Measurements from ENCODE around the gene ZSCAN10. TPM values are rescaled to one million over a fixed set of nuclear protein-coding genes. Genes with fewer than 3 reads are reported as not detected.

The ZSCAN10 gene
- total RNA-seq, 2 experiments from 2014 or later: 0.11 to 0.30 TPM

- ChIA-PET CTCF (interaction anchor here (0.9 to 1.9 kb wide), 4 partner anchors 10 to 32 kb away, joined by 3 to 7 read pairs (median 4); no protein-coding TSS in a partner anchor), POLR2A (no interaction called here)
- intact Hi-C loops (cut with DNase I, micrococcal nuclease): no loop called here
- Mint-ChIP-seq H3K27me3 (no peaks in the 10 kb centered on the region), H3K27ac (peak overlapping the region; percentile 59), H3K4me3 (no peak overlapping the region), H3K36me3 (ENCODE audit: low read depth) (no peaks in the 10 kb centered on the region), H3K4me1 (peaks cover 47% of the 10 kb centered on the region), H3K9me3 (ENCODE audit: low read depth) (no peaks in the 10 kb centered on the region)
- DNase-seq: no peak
- no peak for ATAC-seq
Observed at GRCh38 chr16:3091551-3091950, 7.5 kb downstream of the ZSCAN10 start.

GRCh38 chr16:3089717-3090592 is 9.1 kb downstream of the ZSCAN10 start:
- peaks cover 47% of the 10 kb centered on the region for H3K4me1 Mint-ChIP-seq
- H3K27ac Mint-ChIP-seq: no peak overlapping the region
- ATAC-seq (no peak), DNase-seq (no peak)
- H3K27me3 Mint-ChIP-seq: no peaks in the 10 kb centered on the region
- POLR2A ChIA-PET: no interaction called here
- CTCF ChIA-PET: interaction anchor here (1.3 kb wide), 2 partner anchors 12 to 24 kb away, joined by 3 read pairs; partner anchors contain the start of gene IL32
- H3K4me3 Mint-ChIP-seq: no peak overlapping the region
- intact Hi-C loops (cut with DNase I, micrococcal nuclease): no loop called here
- no peaks in the 10 kb centered on the region for H3K9me3 Mint-ChIP-seq (ENCODE audit: low read depth)
- no peaks in the 10 kb centered on the region for H3K36me3 Mint-ChIP-seq (ENCODE audit: low read depth)

GRCh38 chr16:3088925-3089716 is 10.0 kb downstream of the ZSCAN10 start:
- no peak for ATAC-seq
- no peak overlapping the region for H3K27ac Mint-ChIP-seq
- ChIA-PET POLR2A (no interaction called here), CTCF (interaction anchor here (1.0 to 3.2 kb wide), 4 partner anchors 12 to 60 kb away, joined by 3 to 14 read pairs (median 4); partner anchors contain the start of gene IL32)
- no peak for DNase-seq
- intact Hi-C loops (cut with DNase I, micrococcal nuclease): no loop called here
- no peaks in the 10 kb centered on the region for H3K36me3 Mint-ChIP-seq (ENCODE audit: low read depth)
- H3K4me1 Mint-ChIP-seq: peaks cover 46% of the 10 kb centered on the region
- H3K9me3 Mint-ChIP-seq (ENCODE audit: low read depth): no peaks in the 10 kb centered on the region
- no peaks in the 10 kb centered on the region for H3K27me3 Mint-ChIP-seq
- H3K4me3 Mint-ChIP-seq: no peak overlapping the region

GRCh38 chr16:3088450-3088849 is 10.6 kb downstream of the ZSCAN10 start:
- ATAC-seq (no peak), DNase-seq (no peak)
- peak overlapping the region; percentile 20 for H3K27ac Mint-ChIP-seq
- no peaks in the 10 kb centered on the region for H3K36me3 Mint-ChIP-seq (ENCODE audit: low read depth)
- intact Hi-C loops (cut with DNase I, micrococcal nuclease): no loop called here
- CTCF ChIA-PET: interaction anchor here (1.0 to 3.2 kb wide), 2 partner anchors 41 to 60 kb away, joined by 4 to 14 read pairs; no protein-coding TSS in a partner anchor
- H3K4me1 Mint-ChIP-seq: peaks cover 52% of the 10 kb centered on the region
- H3K4me3 Mint-ChIP-seq: no peak overlapping the region
- no peaks in the 10 kb centered on the region for H3K27me3 Mint-ChIP-seq
- H3K9me3 Mint-ChIP-seq (ENCODE audit: low read depth): no peaks in the 10 kb centered on the region
- POLR2A ChIA-PET: no interaction called here

GRCh38 chr16:3087243-3088235 is 11.6 kb downstream of the ZSCAN10 start:
- Mint-ChIP-seq H3K4me1 (peaks cover 55% of the 10 kb centered on the region), H3K9me3 (ENCODE audit: low read depth) (no peaks in the 10 kb centered on the region), H3K4me3 (peak overlapping the region; percentile 64), H3K27ac (peak overlapping the region; percentile 73), H3K36me3 (ENCODE audit: low read depth) (peaks cover under 1% of the 10 kb centered on the region), H3K27me3 (no peaks in the 10 kb centered on the region)
- CTCF ChIA-PET: interaction anchor here (0.7 to 3.2 kb wide), 4 partner anchors 10 to 68 kb away, joined by 3 to 14 read pairs (median 4); partner anchors contain the start of gene ZNF213
- intact Hi-C loops (cut with DNase I, micrococcal nuclease): no loop called here
- DNase-seq (peak; percentile 36), ATAC-seq (peak; percentile 62)
- POLR2A ChIA-PET: interaction anchor here (0.7 to 1.1 kb wide), 2 partner anchors 10 to 22 kb away, joined by 3 to 4 read pairs; partner anchors contain the start of gene IL32

- Mint-ChIP-seq H3K9me3 (ENCODE audit: low read depth) (no peaks in the 10 kb centered on the region), H3K27me3 (no peaks in the 10 kb centered on the region), H3K4me3 (peak overlapping the region; percentile 64), H3K36me3 (ENCODE audit: low read depth) (peaks cover 1% of the 10 kb centered on the region), H3K27ac (peak overlapping the region; percentile 73), H3K4me1 (peaks cover 59% of the 10 kb centered on the region)
- DNase-seq: peak; percentile 56
- CTCF ChIA-PET: interaction anchor here (0.8 to 3.2 kb wide), 2 partner anchors 43 to 67 kb away, joined by 3 to 14 read pairs; no protein-coding TSS in a partner anchor
- peak; percentile 79 for ATAC-seq
- POLR2A ChIA-PET: interaction anchor here (0.7 kb wide), 1 partner anchor 9 kb away, joined by 3 read pairs; no protein-coding TSS in a partner anchor
- intact Hi-C loops (cut with DNase I, micrococcal nuclease): no loop called here
Observed at GRCh38 chr16:3086596-3087242, 12.4 kb downstream of the ZSCAN10 start.

- DNase-seq (no peak), ATAC-seq (no peak)
- Mint-ChIP-seq H3K4me3 (peak overlapping the region; percentile 64), H3K27me3 (no peaks in the 10 kb centered on the region), H3K4me1 (peaks cover 58% of the 10 kb centered on the region), H3K9me3 (ENCODE audit: low read depth) (no peaks in the 10 kb centered on the region), H3K27ac (peak overlapping the region; percentile 73), H3K36me3 (ENCODE audit: low read depth) (peaks cover 4% of the 10 kb centered on the region)
- intact Hi-C loops (cut with DNase I, micrococcal nuclease): no loop called here
- POLR2A ChIA-PET: no interaction called here
- CTCF ChIA-PET: interaction anchor here (0.9 to 3.2 kb wide), 2 partner anchors 13 to 44 kb away, joined by 5 to 14 read pairs; partner anchors contain the start of gene ZSCAN10
Observed at GRCh38 chr16:3085868-3086595, 13.1 kb downstream of the ZSCAN10 start.

GRCh38 chr16:3084969-3085670 is 14.0 kb downstream of the ZSCAN10 start:
- DNase-seq (no peak), ATAC-seq (no peak)
- Mint-ChIP-seq H3K27ac (peak overlapping the region; percentile 45), H3K4me3 (no peak overlapping the region), H3K9me3 (ENCODE audit: low read depth) (peaks cover 3% of the 10 kb centered on the region), H3K4me1 (peaks cover 63% of the 10 kb centered on the region), H3K27me3 (no peaks in the 10 kb centered on the region), H3K36me3 (ENCODE audit: low read depth) (peaks cover 10% of the 10 kb centered on the region)
- POLR2A ChIA-PET: no interaction called here
- CTCF ChIA-PET: interaction anchor here (0.7 to 0.9 kb wide), 2 partner anchors 9 to 14 kb away, joined by 3 to 5 read pairs; partner anchors contain the start of gene ZSCAN10
- intact Hi-C loops (cut with DNase I, micrococcal nuclease): no loop called here

- Mint-ChIP-seq H3K9me3 (ENCODE audit: low read depth) (peaks cover 7% of the 10 kb centered on the region), H3K4me3 (no peak overlapping the region), H3K4me1 (peaks cover 69% of the 10 kb centered on the region), H3K27me3 (no peaks in the 10 kb centered on the region), H3K27ac (peak overlapping the region; percentile 45), H3K36me3 (ENCODE audit: low read depth) (peaks cover 17% of the 10 kb centered on the region)
- CTCF ChIA-PET: interaction anchor here (1.1 kb wide), 2 partner anchors 10 to 36 kb away, joined by 3 to 6 read pairs; no protein-coding TSS in a partner anchor
- intact Hi-C loops (cut with DNase I, micrococcal nuclease): no loop called here
- DNase-seq (no peak), ATAC-seq (no peak)
- POLR2A ChIA-PET: no interaction called here
Observed at GRCh38 chr16:3084491-3084890, 14.6 kb downstream of the ZSCAN10 start.
